Bronchial epithelial cell (primary cell): Measurements from ENCODE around the gene USH1C. TPM values are rescaled to one million over a fixed set of nuclear protein-coding genes. Genes with fewer than 3 reads are reported as not detected.
A peak's percentile ranks its signal among the peaks of the same experiment; 100 is the strongest.

ENCODE experiments used
- DNase-seq: peaks from one replicate; pipeline ENCODE4 v3.0.0-alpha.2; 2010; ENCODE audit warnings: low read depth
- FAIRE-seq: peaks from 2 replicates; lab custom pipeline; 2011; peaks lifted over from hg19 to GRCh38; lab: Jason Lieb, UNC
- H3K27me3 ChIP-seq: 2 replicates; pipeline ENCODE4 v1.5.1; 2011; ENCODE audit warnings: low read length; ENCODE audit not compliant: control insufficient read depth, insufficient read depth
- H3K36me3 ChIP-seq: 2 replicates; pipeline ENCODE4 v1.5.1; 2011; ENCODE audit warnings: low read length; ENCODE audit not compliant: control insufficient read depth, insufficient read depth
- H3K4me3 ChIP-seq: 2 replicates; pipeline ENCODE4 v1.5.1; 2011; ENCODE audit warnings: mild to moderate bottlenecking, low read depth, low read length, control low read depth
- CTCF ChIP-seq: IDR thresholded peaks from 2 replicates; pipeline ENCODE4 v1.5.1; 2011; ENCODE audit warnings: mild to moderate bottlenecking, moderate library complexity, low read length, control low read depth, inconsistent platforms; ENCODE audit not compliant: insufficient read depth, severe bottlenecking
- total RNA-seq: library from RNA; depleted of rRNA; stranded (reverse); fragments of >200 nt; gene quantifications from 2 replicates; pipeline ENCODE4 v1.2.1, GENCODE V29; 2014

USH1C gene
- total RNA-seq, 1 donor from 2014 or later = not detected

GRCh38 chr11:17588166-17588565, 44.0 kb upstream of the USH1C start:
- Histone ChIP-seq H3K4me3 (no peak overlapping the region), H3K36me3 (no peaks in the 10 kb centered on the region), H3K27me3 (no peaks in the 10 kb centered on the region)
- no peak for TF ChIP-seq CTCF
- FAIRE-seq (no peak), DNase-seq (peak; percentile 8)

- H3K27me3 ChIP-seq = no peaks in the 10 kb centered on the region
- no peak for FAIRE-seq
- H3K36me3 ChIP-seq = no peaks in the 10 kb centered on the region
- no peak overlapping the region for H3K4me3 ChIP-seq
- no peak for TF ChIP-seq CTCF
- DNase-seq = no peak
Measured at GRCh38 chr11:17585911-17586695, 41.9 kb upstream of the USH1C start.

- no peak overlapping the region for H3K4me3 ChIP-seq
- DNase-seq = no peak
- H3K36me3 ChIP-seq = no peaks in the 10 kb centered on the region
- peaks cover 3% of the 10 kb centered on the region for H3K27me3 ChIP-seq
- TF ChIP-seq CTCF = no peak
- no peak for FAIRE-seq
Measured at GRCh38 chr11:17581732-17582053, 37.5 kb upstream of the USH1C start.

- no peak for FAIRE-seq
- TF ChIP-seq CTCF = no peak
- peaks cover 3% of the 10 kb centered on the region for H3K27me3 ChIP-seq
- H3K4me3 ChIP-seq = no peak overlapping the region
- H3K36me3 ChIP-seq = no peaks in the 10 kb centered on the region
- DNase-seq = no peak
Measured at GRCh38 chr11:17581036-17581731, 37.0 kb upstream of the USH1C start.

- H3K27me3 ChIP-seq = peaks cover 3% of the 10 kb centered on the region
- FAIRE-seq (no peak), DNase-seq (no peak)
- H3K36me3 ChIP-seq = no peaks in the 10 kb centered on the region
- no peak for TF ChIP-seq CTCF
- H3K4me3 ChIP-seq = no peak overlapping the region
Measured at GRCh38 chr11:17580271-17580670, 36.1 kb upstream of the USH1C start.
